ENCODE results near the gene GNAO1.

DNA sequence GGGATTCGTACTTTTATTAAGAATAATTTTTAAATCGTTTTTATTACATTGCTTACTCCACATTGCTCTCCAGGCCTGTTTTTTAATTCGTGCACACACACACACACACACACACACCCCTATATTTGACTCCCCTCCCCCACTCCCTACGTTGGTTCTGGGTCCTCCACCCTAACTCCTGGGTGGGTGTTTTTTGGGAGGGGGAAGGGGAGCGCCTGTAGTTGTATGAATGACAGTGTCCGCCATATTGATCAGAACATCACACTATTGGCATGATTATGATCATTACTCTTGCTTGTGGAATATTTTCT, 1.3 kb downstream of the GNAO1 start:
- TF ChIP-seq, protein P1, sequence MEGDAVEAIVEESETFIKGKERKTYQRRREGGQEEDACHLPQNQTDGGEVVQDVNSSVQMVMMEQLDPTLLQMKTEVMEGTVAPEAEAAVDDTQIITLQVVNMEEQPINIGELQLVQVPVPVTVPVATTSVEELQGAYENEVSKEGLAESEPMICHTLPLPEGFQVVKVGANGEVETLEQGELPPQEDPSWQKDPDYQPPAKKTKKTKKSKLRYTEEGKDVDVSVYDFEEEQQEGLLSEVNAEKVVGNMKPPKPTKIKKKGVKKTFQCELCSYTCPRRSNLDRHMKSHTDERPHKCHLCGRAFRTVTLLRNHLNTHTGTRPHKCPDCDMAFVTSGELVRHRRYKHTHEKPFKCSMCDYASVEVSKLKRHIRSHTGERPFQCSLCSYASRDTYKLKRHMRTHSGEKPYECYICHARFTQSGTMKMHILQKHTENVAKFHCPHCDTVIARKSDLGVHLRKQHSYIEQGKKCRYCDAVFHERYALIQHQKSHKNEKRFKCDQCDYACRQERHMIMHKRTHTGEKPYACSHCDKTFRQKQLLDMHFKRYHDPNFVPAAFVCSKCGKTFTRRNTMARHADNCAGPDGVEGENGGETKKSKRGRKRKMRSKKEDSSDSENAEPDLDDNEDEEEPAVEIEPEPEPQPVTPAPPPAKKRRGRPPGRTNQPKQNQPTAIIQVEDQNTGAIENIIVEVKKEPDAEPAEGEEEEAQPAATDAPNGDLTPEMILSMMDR (IDR thresholded peaks at IDR 0.05) = no peak
- TF ChIP-seq POLR2AphosphoS5 (IDR thresholded peaks at IDR 0.05) = no peak
- no peak for TF ChIP-seq POLR2A (IDR thresholded peaks at IDR 0.05)
